IMR-90 (cell line): ENCODE measurements around the gene KLHL42. TPM values are rescaled to one million over a fixed set of nuclear protein-coding genes. Genes with fewer than 3 reads are reported as not detected.
A peak's percentile ranks its signal among the peaks of the same experiment; 100 is the strongest.

Source experiments
- ATAC-seq: fragments of 200-7000 bp; cut with Tn5 transposase; 2 replicates; pipeline ENCODE4 v1.9.1; 2020; ENCODE audit warnings: low read depth, mild to moderate bottlenecking, moderate library complexity
- BruUV-seq: library from RNA; stranded (reverse); fragments of 400-500 nt; replicated peaks from 2 replicates; lab custom pipeline; 2021; lab: Mats Ljungman, UMichigan
- CTCF ChIA-PET: fragments of 300-600 bp; formaldehyde crosslinking; extraction: SDS; loops from one replicate; lab custom pipeline; 2021; ENCODE audit warnings: antibody characterized with exemption; lab: Yijun Ruan, JAX
- POLR2A ChIA-PET: fragments of 300-600 bp; sonication (Branson Sonifier 250); formaldehyde crosslinking; loops from one replicate; lab custom pipeline; 2022; ENCODE audit warnings: antibody characterized with exemption; ENCODE audit not compliant: unreplicated experiment; lab: Charles Lee
- DNase-seq: peaks from one replicate; pipeline ENCODE4 v3.0.0; 2013
- H2AFZ ChIP-seq: replicated peaks from 2 replicates; pipeline ENCODE3; 2013; ENCODE audit warnings: low read length, mild to moderate bottlenecking; ENCODE audit not compliant: poor library complexity
- H2AK5ac ChIP-seq: 2 replicates; pipeline ENCODE4 v1.6.1; 2013; ENCODE audit warnings: low read depth, low read length, inconsistent platforms
- H2AK9ac ChIP-seq: replicated peaks from 2 replicates; pipeline ENCODE3; 2013; ENCODE audit warnings: mild to moderate bottlenecking, low read depth, low read length, moderate library complexity; ENCODE audit not compliant: poor library complexity
- H2BK120ac ChIP-seq: 2 replicates; pipeline ENCODE4 v1.6.1; 2013; ENCODE audit warnings: low read depth, low read length, inconsistent platforms
- H2BK15ac ChIP-seq: 3 replicates; pipeline ENCODE4 v1.6.1; 2013; ENCODE audit warnings: low read depth, low read length, inconsistent platforms
- H2BK20ac ChIP-seq: 2 replicates; pipeline ENCODE4 v1.6.1; 2013; ENCODE audit warnings: low read depth, mild to moderate bottlenecking, inconsistent platforms, low read length, moderate library complexity
- H2BK5ac ChIP-seq: 2 replicates; pipeline ENCODE4 v1.6.1; 2013; ENCODE audit warnings: mild to moderate bottlenecking, low read depth, low read length, inconsistent platforms; ENCODE audit not compliant: poor library complexity, severe bottlenecking
- H3K14ac ChIP-seq: replicated peaks from 2 replicates; pipeline ENCODE4 v1.6.1; 2013; ENCODE audit warnings: low read depth, low read length, inconsistent platforms
- H3K18ac ChIP-seq: 2 replicates; pipeline ENCODE4 v1.6.1; 2013; ENCODE audit warnings: low read depth, low read length, control low read depth
- H3K23ac ChIP-seq: 2 replicates; pipeline ENCODE4 v1.6.1; 2013; ENCODE audit warnings: low read depth, low read length, inconsistent platforms
- H3K27ac ChIP-seq: 2 replicates; pipeline ENCODE4 v1.5.1; 2013; ENCODE audit warnings: mild to moderate bottlenecking, control low read depth, low read length; ENCODE audit not compliant: insufficient read depth
- H3K27me3 ChIP-seq: 2 replicates; pipeline ENCODE4 v1.6.1; 2013; ENCODE audit warnings: low read length; ENCODE audit not compliant: control insufficient read depth, insufficient read depth
- H3K36me3 ChIP-seq: 2 replicates; pipeline ENCODE4 v1.6.1; 2013; ENCODE audit warnings: low read length, mixed read lengths; ENCODE audit not compliant: control insufficient read depth, insufficient read depth
- H3K4ac ChIP-seq: 2 replicates; pipeline ENCODE4 v1.6.1; 2013; ENCODE audit warnings: low read depth, low read length, inconsistent platforms
- H3K4me1 ChIP-seq: 2 replicates; pipeline ENCODE4 v1.6.1; 2013; ENCODE audit warnings: low read length, mixed read lengths; ENCODE audit not compliant: control insufficient read depth, insufficient read depth
- H3K4me2 ChIP-seq: 2 replicates; pipeline ENCODE4 v1.6.1; 2013; ENCODE audit warnings: low read depth, mild to moderate bottlenecking, control low read depth, low read length, moderate library complexity
- H3K4me3 ChIP-seq: 2 replicates; pipeline ENCODE4 v1.5.1; 2013; ENCODE audit warnings: low read depth, mild to moderate bottlenecking, control low read depth, low read length, moderate library complexity; ENCODE audit not compliant: insufficient read depth
- H3K56ac ChIP-seq: 2 replicates; pipeline ENCODE4 v1.6.1; 2013; ENCODE audit warnings: low read length, inconsistent platforms; ENCODE audit not compliant: insufficient read depth; ENCODE audit errors: extremely low read depth
- H3K79me1 ChIP-seq, 2 experiments: 2 replicates each; pipeline ENCODE4 v1.6.1; 2013; ENCODE audit warnings: low read length in 2 of 2, inconsistent platforms in 1 of 2, low read depth in 1 of 2
- H3K9ac ChIP-seq: 2 replicates; pipeline ENCODE4 v1.6.1; 2013; ENCODE audit warnings: low read depth, low read length, control low read depth
- H3K9me1 ChIP-seq: 2 replicates; pipeline ENCODE4 v1.6.1; 2013; ENCODE audit warnings: low read length, inconsistent platforms; ENCODE audit not compliant: insufficient read depth
- H3K9me3 ChIP-seq: 2 replicates; pipeline ENCODE4 v1.6.1; 2013; ENCODE audit warnings: low read length; ENCODE audit not compliant: control insufficient read depth, insufficient read depth
- H4K20me1 ChIP-seq: 2 replicates; pipeline ENCODE4 v1.6.1; 2013; ENCODE audit warnings: low read length, inconsistent platforms; ENCODE audit not compliant: insufficient read depth
- H4K5ac ChIP-seq: 2 replicates; pipeline ENCODE4 v1.6.1; 2013; ENCODE audit warnings: mild to moderate bottlenecking, low read depth, low read length, control low read depth
- H4K8ac ChIP-seq, 2 experiments: 2 replicates each; pipeline ENCODE4 v1.6.1; 2013; ENCODE audit warnings: low read depth in 2 of 2, low read length in 2 of 2, control low read depth in 1 of 2, inconsistent platforms in 1 of 2
- H4K91ac ChIP-seq: 2 replicates; pipeline ENCODE4 v1.6.1; 2013; ENCODE audit warnings: low read depth, low read length, inconsistent platforms; ENCODE audit not compliant: insufficient read depth
- NFE2L2 ChIP-seq: fragments of 150-350 bp; IDR thresholded peaks from 2 replicates; pipeline ENCODE4 v1.6.1; 2016; ENCODE audit warnings: low read depth, mild to moderate bottlenecking, low read length
- POLR2A ChIP-seq: IDR thresholded peaks from 2 replicates; pipeline ENCODE4 v1.6.1; 2012; ENCODE audit warnings: mild to moderate bottlenecking, low read depth, low read length
- WGBS, 2 experiments: methylation state at CpG; one replicate each; pipeline versions ENCODE4 v1.1.5 to v1.1.7; 2013; ENCODE audit warnings: missing lambda C conversion rate in 2 of 2; ENCODE audit not compliant: insufficient read length in 1 of 2; ENCODE audit errors: extremely low coverage in 2 of 2; 5-methylcytosine and 5-hydroxymethylcytosine counted together
- dilution Hi-C: fragments of 300-500 bp; cut with HindIII; formaldehyde crosslinking; loops from one replicate; pipeline ENCODE4 v1.14.3; 2018; ENCODE audit warnings: low sequenced_read_pairs; ENCODE audit not compliant: unreplicated experiment
- in situ Hi-C: fragments of 300-500 bp; cut with MboI; formaldehyde crosslinking; loops from 3 replicates; pipeline ENCODE4 v1.14.3; 2019; ENCODE audit warnings: low sequenced_read_pairs, inconsistent platforms, mixed read lengths
- intact Hi-C: fragments of 100-400 bp; cut with micrococcal nuclease; formaldehyde crosslinking; loops from 2 replicates; pipeline ENCODE4 v1.10.0; 2022
- polyA plus RNA-seq, 3 experiments: library from polyadenylated mRNA; depleted of rRNA; stranded (reverse); fragments of >200 nt; gene quantifications; 2 replicates each; pipeline ENCODE4 v1.2.3, GENCODE V29; 2012; ENCODE audit warnings: low replicate concordance in 1 of 3
- total RNA-seq: library from RNA; depleted of rRNA; stranded (reverse); fragments of >200 nt; gene quantifications from 2 replicates; pipeline ENCODE4 v1.2.3, GENCODE V29; 2012

KLHL42 gene
- total and polyA plus RNA-seq, 2 of the 4 experiments (the other 2 are of a cell fraction) = 16.7 to 28.3 TPM

GRCh38 chr12:27780612-27781408 lies 777 bp downstream of the KLHL42 start:
- Histone ChIP-seq H3K4me3 (peak overlapping the region; percentile 61), H3K18ac (peak overlapping the region; percentile 58), H3K27me3 (no peaks in the 10 kb centered on the region), H3K9me1 (peaks cover 5% of the 10 kb centered on the region), H4K5ac (peak overlapping the region; percentile 68), H3K4ac (peak overlapping the region; percentile 72), H3K4me2 (peak overlapping the region; percentile 99), H2AK9ac (peak overlapping the region; percentile 63), H4K20me1 (no peaks in the 10 kb centered on the region), H2AK5ac (peak overlapping the region; percentile 91), H4K8ac (peak overlapping the region; percentile 67 to 80; a peak in 3 of 4 replicates), H3K56ac (peak overlapping the region; percentile 80), H3K23ac (peak overlapping the region; percentile 15), H4K91ac (peak overlapping the region; percentile 61), H3K79me1 (peaks cover 12 to 50% of the 10 kb centered on the region in 2 experiments; a peak in 3 of 4 replicates), H3K14ac (peak overlapping the region; percentile 92), H3K9me3 (no peaks in the 10 kb centered on the region), H2BK20ac (no peak overlapping the region), H2BK5ac (peak overlapping the region; percentile 71), H2BK15ac (peak overlapping the region; percentile 34; the same call in 1 of the 3 replicates), H2BK120ac (peak overlapping the region; percentile 83), H3K36me3 (0 out of 2 replicates have a peak, but pooled peaks cover 5% of the 10 kb centered on the region), H3K9ac (peak overlapping the region; percentile 94), H3K27ac (peak overlapping the region; percentile 77), H3K4me1 (peaks cover 17% of the 10 kb centered on the region), H2AFZ (peak overlapping the region; percentile 96)
- CTCF ChIA-PET = no interaction called here
- in situ Hi-C loops = no loop called here
- peak; percentile 4 for ATAC-seq
- TF ChIP-seq NFE2L2 = no peak
- TF ChIP-seq POLR2A = 0 out of 2 replicates have a peak, but pooled peaks have one; percentile 10
- intact Hi-C loops = no loop called here
- 2% methylated on average over 10 of the region's 27 CpGs; no CpG with 5 or more reads in 1 of the 2 experiments for WGBS, 2 experiments
- dilution Hi-C loops = no loop called here
- no TSS peak for BruUV-seq
- POLR2A ChIA-PET = no interaction called here
- peak; percentile 47 for DNase-seq
